IPS-18c (cell line): Measurements from ENCODE around the gene FLNA.

Experiments used
- H3K4me3 ChIP-seq: 2 replicates; pipeline ENCODE4 v1.7.0; 2013; ENCODE audit warnings: low read depth, mild to moderate bottlenecking, low read length, moderate library complexity; ENCODE audit not compliant: insufficient read depth
- H3K9me3 ChIP-seq: one replicate; pipeline ENCODE4 v1.6.1; 2013; ENCODE audit warnings: mild to moderate bottlenecking, low read length, moderate library complexity; ENCODE audit not compliant: control insufficient read depth, insufficient read depth

Gene FLNA

DNA sequence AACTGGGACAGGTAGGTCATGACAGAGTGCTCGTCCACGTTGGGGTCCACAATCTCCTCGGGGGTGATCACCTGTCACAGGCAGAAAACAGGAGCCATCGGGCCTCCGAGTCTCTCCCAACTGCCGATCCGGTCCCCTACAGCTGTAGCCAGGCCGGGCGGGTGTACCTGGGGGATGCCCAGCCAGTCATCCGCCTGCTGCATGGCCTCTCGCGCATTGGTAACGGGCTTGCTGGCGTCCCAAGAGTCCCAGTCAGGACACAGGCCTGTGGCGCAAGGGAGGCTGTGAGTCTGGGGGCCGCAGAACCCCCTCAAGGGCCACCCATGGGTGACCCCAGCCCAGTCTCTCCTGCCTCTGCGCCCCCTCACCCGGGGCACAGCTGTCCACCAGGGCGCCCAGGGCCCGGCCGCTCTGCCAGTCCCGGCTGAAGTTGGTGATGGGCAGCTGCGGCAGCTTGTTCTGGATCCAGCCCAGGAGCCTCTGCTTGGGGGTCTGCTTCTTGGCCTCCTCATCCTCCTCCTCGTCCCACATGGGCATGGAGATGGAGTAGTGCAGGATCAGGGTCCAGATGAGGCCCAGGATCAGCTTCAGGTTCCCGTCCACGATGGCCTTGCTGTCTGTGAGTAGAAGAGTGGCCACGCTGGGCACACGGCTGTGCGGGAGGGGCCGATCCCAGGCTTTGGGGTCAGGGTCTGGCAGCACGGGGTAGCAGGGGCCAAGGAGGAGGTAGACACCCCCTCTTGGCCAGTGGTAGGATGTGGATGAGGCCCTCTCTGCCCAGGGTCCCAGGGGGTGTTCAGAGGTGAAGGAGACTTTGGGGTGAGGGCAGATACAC, 6.7 kb downstream of the FLNA start:
- 0 out of 2 replicates have a peak overlapping the region, but pooled peaks have one; percentile 15 for H3K4me3 ChIP-seq
- peaks cover 26% of the 10 kb centered on the region for H3K9me3 ChIP-seq

DNA sequence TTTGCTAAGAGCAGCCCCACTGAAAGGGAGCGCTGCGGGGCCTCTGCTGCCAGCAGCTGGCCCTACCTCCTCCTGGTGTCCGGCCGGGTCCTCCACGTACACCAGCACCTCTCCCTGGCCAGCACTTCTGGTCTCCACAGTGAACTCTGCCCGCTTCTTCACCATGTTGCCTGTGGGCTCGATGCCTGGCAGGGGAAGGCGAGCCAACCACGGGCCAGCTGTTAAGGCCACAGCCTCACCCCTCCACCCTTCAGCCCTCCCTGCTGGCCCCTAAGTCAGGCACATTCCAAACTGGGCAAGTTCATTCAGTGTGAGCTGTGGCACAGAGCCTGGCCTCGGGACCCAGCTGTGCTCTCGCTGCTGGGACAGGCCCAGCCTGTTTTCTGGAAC, 7.8 kb downstream of the FLNA start:
- peaks cover 27% of the 10 kb centered on the region for H3K9me3 ChIP-seq
- H3K4me3 ChIP-seq, result no peak overlapping the region

DNA sequence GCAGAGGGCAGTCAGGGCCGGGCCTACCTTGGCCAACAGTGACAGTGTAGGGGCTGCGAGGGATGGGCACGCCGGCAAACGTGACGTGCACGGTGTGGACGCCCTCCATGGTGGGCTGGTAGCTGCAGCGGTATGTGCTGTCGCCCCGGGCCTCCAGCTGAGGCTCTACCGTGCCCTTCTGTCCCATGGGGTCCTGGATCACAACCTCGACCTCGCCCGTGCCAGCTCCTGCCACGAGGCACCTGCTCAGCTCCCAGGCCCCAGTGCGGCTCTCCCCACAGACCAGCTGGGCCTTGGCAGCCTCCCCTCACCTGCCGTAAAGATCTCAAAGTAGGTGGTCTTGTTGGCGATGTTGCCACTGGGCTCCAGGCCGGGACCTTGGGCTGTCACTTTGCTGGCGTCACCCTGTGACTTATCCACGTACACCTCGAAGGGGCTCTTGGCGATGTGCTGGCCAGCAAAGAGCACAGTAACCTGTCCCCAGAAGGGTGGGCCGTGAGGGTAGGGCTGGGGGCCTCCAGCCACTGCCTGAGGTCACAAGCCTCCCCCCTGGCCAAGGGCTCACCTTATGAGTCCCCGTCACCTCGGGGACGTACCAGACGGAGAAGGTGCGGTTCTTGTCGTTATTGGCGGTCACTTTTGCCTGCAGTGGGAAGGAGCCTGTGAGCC, 8.3 kb downstream of the FLNA start:
- Histone ChIP-seq H3K4me3 (no peak overlapping the region), H3K9me3 (peaks cover 27% of the 10 kb centered on the region)

DNA sequence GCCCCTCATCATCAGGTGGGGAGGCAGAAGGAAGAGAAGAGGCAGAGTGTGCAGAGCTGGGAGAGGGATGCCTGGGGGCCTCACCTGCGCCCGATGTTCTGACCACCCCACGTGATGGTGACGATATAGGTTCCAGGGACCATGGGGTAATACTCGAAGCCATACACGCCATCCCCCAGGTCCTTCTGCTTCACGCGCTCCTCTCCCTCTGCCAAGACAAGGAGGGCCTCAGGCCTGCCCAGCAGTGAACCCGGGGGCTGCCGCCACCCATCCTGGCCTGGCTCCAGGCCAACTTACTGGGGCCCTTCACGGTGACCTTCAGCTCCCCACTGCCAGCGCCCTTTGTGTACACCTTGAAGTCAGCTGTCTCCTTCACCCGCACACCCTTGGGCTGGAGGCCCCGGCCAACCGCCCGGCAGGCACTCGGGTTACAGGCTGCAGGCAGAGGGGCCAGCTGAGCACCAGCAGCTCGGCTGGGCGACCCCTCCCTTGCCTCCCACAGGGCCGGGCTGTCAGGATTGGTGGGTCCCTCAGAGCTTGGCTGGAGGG, 9.3 kb downstream of the FLNA start:
- Histone ChIP-seq H3K9me3 (peaks cover 25% of the 10 kb centered on the region), H3K4me3 (no peak overlapping the region)

DNA sequence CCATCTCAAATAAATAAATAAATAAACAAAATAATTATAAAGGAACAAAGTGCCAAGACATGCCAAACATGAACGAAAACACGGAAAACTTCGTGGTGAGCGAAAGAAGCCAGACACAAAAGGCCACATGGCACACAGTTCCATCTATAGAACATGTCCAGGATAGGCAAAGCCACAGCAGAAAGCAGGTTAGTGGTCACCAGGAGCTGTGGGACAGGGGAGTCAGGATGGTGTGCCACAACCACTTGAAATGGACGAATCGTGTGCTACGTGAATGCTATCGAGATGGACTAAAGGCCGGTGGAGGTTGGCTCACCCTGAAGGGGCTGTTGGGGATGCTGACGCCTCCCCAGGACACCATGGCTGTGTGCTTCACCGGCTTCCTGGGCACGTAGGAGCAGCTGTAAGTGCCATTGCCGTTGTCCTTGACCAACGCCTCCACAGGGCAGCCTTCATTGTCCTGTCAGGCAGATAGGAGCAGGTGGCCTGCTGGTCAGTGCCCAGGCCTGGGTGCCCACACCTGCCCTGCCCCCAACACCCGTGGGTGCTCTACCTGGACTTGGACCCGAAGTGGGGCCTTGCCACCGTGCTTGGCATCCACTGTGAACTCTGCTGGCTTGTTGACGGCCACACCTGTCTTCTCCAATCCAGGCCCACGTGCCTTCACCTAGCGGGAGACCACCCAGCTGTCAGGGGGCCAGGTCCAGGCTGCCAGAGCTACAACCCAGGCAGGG, 10.6 kb downstream of the FLNA start:
- Histone ChIP-seq H3K4me3 (no peak overlapping the region), H3K9me3 (peaks cover 19% of the 10 kb centered on the region)

DNA sequence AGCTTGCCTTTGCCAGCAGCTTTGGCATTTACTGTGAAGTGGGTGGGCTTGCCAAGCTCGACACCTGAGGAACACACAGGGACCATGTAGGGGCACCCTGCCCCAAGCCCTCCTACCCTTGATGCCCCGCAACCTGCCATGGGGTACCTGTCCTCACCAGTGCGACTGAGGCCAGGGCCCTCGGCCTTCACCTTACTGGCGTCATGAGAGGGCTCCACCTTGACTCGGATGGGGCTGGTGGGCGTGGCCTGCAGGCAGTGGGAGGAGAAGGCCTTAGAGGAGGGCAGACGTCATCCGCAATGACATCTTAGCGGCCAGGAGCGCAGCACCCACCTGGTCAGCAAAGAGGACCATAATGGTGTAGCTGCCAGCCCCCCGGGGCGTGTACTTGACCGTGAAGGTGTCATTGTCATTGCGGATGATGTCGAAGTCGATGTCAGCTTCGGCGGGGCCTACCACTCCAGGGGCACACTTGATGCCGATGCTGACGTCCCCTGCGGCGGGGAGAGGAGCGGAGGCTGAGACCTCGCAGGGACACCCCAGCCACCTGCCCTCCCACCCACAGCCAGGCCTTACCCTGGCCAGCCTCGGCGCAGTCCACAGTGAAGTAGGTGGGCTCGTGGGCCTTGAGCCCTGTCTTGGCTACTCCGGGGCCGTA, 12.2 kb downstream of the FLNA start:
- Histone ChIP-seq H3K9me3 (peaks cover 20% of the 10 kb centered on the region), H3K4me3 (no peak overlapping the region)

DNA sequence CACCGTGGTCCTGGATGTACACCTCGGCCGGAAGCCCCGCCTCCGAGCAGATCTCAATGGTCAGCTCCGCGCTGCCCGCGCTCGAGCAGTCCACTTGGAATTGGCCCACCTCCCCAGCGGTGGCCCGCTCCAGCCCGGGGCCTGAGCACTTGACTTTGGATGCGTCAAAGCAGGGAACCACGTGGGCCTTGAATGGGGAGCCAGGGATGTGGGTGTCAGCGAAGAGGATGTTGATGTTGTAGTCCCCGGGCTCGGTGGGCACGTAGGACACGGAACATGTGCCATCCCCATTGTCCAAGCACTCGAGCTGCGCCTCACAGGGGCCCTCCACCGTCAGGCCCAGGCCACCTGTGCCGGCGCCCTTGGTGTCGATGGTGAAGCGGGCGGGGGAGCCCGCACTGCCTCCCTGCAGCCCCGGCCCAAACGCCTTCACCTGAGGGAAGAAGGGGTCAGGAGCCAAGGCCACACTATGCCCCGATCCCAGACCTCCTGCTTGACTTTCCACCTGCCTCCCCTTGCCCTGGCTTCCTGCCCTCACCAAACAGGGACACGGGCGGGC, 14.2 kb downstream of the FLNA start:
- H3K4me3 ChIP-seq, result no peak overlapping the region
- H3K9me3 ChIP-seq, result peaks cover 20% of the 10 kb centered on the region

DNA sequence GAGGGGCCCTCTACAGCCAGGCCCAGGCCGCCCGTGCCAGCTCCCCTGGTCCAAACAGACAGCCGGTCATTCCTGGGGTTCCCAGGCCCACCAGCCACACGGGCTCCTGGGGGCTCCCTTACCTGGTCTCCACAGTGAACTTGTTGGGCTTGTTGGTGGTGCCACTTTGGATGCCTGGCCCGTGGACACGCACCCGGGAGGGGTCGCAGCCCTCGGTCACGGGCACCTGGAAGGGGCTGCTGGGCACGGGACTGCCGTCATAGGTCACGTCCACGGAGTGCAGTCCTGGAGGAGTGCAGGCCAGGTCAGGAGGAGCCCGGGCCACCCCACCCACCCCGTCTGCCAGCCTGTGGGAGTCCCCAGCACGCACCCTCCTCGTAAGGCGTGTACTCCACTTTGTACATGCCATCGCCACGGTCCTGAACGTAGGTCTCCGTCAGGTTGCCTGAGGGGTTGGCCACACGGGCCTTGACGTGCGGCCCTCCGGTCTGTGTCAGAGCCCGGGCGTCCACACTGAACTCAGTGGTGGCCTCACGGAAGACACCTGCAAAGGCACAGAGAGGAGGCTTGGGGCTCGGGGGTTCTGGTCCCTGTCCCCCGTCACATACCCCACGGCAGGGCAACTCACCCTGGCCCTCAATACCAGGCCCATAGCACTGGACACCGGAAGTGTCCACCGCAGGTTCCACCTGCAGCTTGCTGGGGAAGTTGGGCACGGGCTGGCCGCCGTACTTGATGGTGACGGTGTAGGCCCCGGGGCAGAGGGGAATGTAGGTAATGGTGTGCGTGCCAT, 14.9 kb downstream of the FLNA start:
- Histone ChIP-seq H3K4me3 (no peak overlapping the region), H3K9me3 (peaks cover 20% of the 10 kb centered on the region)

DNA sequence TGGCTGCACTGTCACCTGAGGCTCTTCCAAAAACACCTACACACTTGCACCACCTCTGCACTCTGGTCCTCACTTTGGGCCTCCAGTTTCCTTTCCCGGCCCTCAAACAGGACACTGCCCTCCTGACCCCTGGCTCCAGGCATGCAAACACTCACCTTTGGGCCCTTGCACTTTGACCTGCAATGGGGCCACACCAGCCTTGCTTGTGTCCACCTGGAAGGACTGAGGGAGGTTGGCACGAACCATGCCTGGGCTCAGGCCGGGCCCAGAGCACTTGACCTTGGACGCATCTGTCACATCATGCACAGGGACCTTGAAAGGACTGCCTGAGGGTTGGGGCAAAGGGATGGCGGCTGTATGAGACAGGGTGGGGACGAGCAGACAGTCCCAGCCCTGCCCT, 15.6 kb downstream of the FLNA start:
- peaks cover 15% of the 10 kb centered on the region for H3K9me3 ChIP-seq

DNA sequence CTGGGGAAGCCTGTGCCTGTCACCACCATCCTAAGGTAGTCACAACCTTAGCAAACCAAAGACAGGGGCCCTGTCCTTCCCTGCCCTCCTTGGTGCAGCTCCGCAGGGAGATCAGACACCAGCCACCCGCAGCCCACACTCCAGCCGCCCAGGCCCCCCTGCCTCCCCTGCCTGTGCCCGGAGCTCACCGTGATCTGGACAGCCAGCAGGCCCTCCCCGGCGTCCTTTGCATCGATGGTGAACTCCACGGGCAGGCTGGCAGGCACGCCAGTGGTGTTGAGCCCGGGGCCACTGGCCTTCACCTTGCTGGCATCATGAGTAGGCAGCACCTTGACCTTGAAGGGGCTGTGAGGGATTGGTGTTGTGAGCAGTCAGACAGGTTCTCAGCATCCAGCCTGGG, 16.4 kb downstream of the FLNA start:
- H3K4me3 ChIP-seq, result no peak overlapping the region
- H3K9me3 ChIP-seq, result peaks cover 17% of the 10 kb centered on the region

More for the DNA sequence above, 15.6 kb downstream of the FLNA start:
- no peak overlapping the region for H3K4me3 ChIP-seq

DNA sequence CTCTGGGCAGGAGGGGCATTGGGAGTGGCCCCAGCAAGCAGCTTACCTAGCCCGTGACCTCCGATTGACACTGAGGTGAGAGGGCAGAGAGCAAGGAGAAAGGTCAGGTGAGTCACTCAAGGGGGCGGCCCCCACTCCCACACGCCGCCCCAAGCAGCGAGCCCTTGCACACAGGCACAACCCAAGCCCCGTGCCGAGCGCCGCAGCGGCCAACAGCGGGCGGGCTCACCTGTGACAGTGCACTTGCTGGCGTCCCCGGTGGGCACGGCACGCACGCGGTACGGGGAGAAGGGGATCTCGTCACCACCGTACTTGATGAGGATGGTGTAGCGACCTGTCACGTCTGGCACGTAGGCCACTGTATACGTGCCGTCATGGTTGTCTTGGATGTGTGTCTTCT, 17.2 kb downstream of the FLNA start:
- peaks cover 21% of the 10 kb centered on the region for H3K9me3 ChIP-seq

DNA sequence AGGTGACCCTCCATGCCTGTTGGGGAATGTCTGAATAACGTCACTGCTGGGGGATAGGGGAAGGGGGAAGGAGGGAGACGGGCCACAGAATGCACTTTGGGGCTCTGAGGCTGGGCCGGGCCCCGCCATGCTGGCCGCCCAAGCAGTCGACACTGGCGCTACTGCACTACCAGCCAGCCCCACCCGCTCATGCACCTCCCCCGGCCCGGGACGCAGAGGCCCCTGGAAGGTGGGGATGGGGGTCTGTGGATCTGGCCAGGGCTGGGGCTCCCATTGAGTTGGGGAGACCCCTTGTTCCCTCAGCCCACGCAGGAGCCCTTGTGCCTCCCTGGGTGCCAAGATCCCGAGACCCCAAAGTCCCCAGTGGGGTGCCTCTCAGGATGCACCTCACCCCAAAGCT, 17.8 kb downstream of the FLNA start:
- H3K9me3 ChIP-seq, result peaks cover 21% of the 10 kb centered on the region
- no peak overlapping the region for H3K4me3 ChIP-seq

More for the DNA sequence above, 17.2 kb downstream of the FLNA start:
- H3K4me3 ChIP-seq, result no peak overlapping the region

DNA sequence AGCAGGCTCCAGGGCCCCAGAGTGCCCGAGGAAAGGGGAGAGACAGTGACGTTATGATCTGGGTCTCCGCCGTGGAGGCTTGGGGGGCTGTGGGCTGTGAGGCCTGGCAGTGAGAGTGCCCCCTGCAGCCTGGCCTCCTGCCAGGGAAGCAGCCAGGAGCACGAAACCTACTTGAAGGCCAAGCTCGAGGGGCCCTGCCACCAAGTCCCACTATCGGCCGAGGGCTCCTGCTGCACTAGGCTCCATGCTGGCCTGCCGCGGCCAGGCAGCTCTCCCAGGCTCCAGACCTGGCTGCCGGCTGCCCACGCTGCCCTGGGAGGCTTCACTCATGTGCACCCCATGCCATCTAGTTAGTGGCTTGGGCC, 18.7 kb downstream of the FLNA start:
- H3K9me3 ChIP-seq, result peaks cover 22% of the 10 kb centered on the region

DNA sequence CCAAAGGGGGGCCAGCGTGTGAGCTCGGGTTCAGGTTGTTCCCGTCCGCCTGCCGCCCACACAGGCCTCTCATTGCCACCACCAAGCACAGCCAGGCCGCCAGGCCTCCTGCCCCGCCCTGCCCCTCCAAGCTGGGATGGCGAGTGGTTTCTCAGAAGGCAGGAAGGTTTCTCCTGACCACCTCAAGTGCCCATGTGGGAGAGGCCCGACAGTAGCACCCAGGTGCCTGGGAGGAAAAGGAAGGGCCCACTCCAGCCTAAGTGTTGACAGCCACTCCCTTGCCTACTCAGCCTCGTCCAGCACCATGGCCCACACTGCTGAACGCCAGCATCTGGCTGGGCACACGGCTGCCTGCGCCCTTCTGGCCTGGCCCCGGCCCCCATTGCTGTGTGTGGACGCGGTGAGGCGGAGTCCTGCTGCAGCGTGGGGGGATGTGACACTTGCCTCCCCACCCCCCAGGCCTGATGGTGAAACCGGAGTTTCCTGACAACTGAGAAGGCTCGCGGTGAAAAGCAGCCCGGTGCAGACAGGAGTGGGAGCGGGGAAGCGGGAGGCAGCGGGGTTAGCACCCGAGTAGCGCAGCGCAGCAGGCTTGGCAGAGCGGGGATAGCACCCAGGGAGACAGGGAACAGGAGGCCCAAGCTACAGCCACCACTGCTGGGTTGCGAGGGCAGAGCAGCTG, 19.2 kb downstream of the FLNA start:
- Histone ChIP-seq H3K9me3 (peaks cover 22% of the 10 kb centered on the region), H3K4me3 (no peak overlapping the region)

More for the DNA sequence above, 18.7 kb downstream of the FLNA start:
- H3K4me3 ChIP-seq, result no peak overlapping the region

DNA sequence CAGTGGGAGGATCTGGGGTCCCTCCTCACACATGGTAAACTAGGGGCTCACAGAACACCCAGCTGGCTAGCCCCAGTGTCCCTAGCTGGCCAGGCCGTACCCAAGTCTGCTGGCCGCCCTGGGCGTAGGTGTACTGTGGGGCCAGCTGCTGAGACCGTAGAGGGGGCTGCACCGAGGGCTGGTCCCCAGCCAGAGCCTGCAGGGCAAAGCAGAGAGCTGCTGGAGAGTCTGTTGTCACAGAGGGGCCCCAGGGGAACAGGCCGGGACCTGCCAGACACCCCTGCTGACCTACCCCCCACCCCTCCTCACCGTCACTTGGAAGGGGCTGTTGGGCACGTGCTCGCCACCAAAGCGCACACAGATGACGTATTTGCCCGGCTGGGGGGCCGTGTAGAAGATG, 19.9 kb downstream of the FLNA start:
- H3K9me3 ChIP-seq, result peaks cover 28% of the 10 kb centered on the region
- no peak overlapping the region for H3K4me3 ChIP-seq

DNA sequence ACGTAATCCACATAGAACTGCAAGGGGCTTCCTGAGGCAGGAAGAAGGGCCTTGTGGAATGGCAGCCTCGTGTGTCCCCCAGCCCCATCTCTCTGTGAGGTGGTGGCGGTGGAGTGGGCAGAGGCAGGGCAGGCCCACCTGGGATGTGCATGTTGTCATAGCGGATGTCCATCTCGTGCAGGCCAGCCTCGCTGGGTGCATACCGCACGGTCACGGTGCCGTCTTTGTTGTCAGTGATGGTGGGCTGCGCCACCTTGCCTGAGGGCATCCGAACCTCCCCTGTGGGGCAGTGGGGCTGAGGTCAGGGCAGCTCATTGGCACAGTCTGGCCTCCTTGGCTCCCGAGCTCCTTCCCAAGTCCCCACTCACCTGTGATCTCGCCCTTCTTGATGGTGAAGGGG, 20.4 kb downstream of the FLNA start:
- Histone ChIP-seq H3K9me3 (peaks cover 28% of the 10 kb centered on the region), H3K4me3 (no peak overlapping the region)
